HepG2 (cell line): Measurements from ENCODE around the gene ANKRD11. TPM values are rescaled to one million over a fixed set of nuclear protein-coding genes. Genes with fewer than 3 reads are reported as not detected.

ENCODE experiments used
- FOSL1 ChIP-seq: sonication (generic); formaldehyde crosslinking; IDR thresholded peaks from 2 replicates; pipeline ENCODE4 v1.9.0; 2021; ENCODE audit warnings: missing genetic modification reagents, borderline replicate concordance
- HDAC6 ChIP-seq: fragments of 200-600 bp; sonication (generic); IDR thresholded peaks from 2 replicates; pipeline ENCODE4 v1.7.0; 2017; ENCODE audit warnings: mild to moderate bottlenecking, antibody characterized with exemption, low read length, low read depth
- MAFK ChIP-seq, 2 experiments: IDR thresholded peaks in 1 of 2; conservative IDR thresholded peaks in 1 of 2; 2 replicates each; pipeline ENCODE4 v1.6.1; 2011; ENCODE audit warnings: improper control_type of control experiment in 2 of 2, low read length in 2 of 2
- MLLT10 ChIP-seq: sonication (generic); formaldehyde crosslinking; IDR thresholded peaks from 2 replicates; pipeline ENCODE4 v1.4.0; 2020; ENCODE audit warnings: missing genetic modification reagents
- MTF2 ChIP-seq: sonication (generic); formaldehyde crosslinking; IDR thresholded peaks from 2 replicates; pipeline ENCODE4 v1.5.0; 2020; ENCODE audit warnings: missing genetic modification reagents, borderline replicate concordance
- MYNN ChIP-seq: sonication (generic); formaldehyde crosslinking; IDR thresholded peaks from 2 replicates; pipeline ENCODE4 v1.4.0; 2020; ENCODE audit warnings: mild to moderate bottlenecking, low read depth, missing genetic modification reagents
- NFYB ChIP-seq: sonication (generic); formaldehyde crosslinking; IDR thresholded peaks from 2 replicates; pipeline ENCODE4 v1.4.0; 2020; ENCODE audit warnings: missing genetic modification reagents
- POGZ ChIP-seq: sonication (generic); formaldehyde crosslinking; IDR thresholded peaks from 2 replicates; pipeline ENCODE4 v1.4.0; 2020; ENCODE audit warnings: mild to moderate bottlenecking, missing genetic modification reagents
- SIN3A ChIP-seq: IDR thresholded peaks from 2 replicates; pipeline ENCODE4 v1.6.1; 2011; ENCODE audit warnings: low read depth, mild to moderate bottlenecking, control low read depth, low read length, borderline replicate concordance
- SMAD3 ChIP-seq: sonication (generic); formaldehyde crosslinking; IDR thresholded peaks from 2 replicates; pipeline ENCODE4 v1.4.0; 2020; ENCODE audit warnings: missing genetic modification reagents
- TBP ChIP-seq: sonication (generic); formaldehyde crosslinking; IDR thresholded peaks from 2 replicates; pipeline ENCODE4 v1.5.0; 2020; ENCODE audit warnings: missing genetic modification reagents
- TEAD2 ChIP-seq: sonication (generic); formaldehyde crosslinking; IDR thresholded peaks from 2 replicates; pipeline ENCODE4 v1.9.0; 2021; ENCODE audit warnings: missing genetic modification reagents
- ZFP82 ChIP-seq: sonication (generic); formaldehyde crosslinking; IDR thresholded peaks from 2 replicates; pipeline ENCODE4 v1.5.1; 2020; ENCODE audit warnings: mild to moderate bottlenecking, missing genetic modification reagents, borderline replicate concordance
- ZNF292 ChIP-seq: sonication (generic); formaldehyde crosslinking; IDR thresholded peaks from 2 replicates; pipeline ENCODE4 v1.8.1; 2022; ENCODE audit warnings: mild to moderate bottlenecking, low read depth, missing genetic modification reagents, borderline replicate concordance
- ZNF337 ChIP-seq: sonication (generic); formaldehyde crosslinking; IDR thresholded peaks from 2 replicates; pipeline ENCODE4 v1.5.1; 2020; ENCODE audit warnings: missing genetic modification reagents, low read depth, mild to moderate bottlenecking, borderline replicate concordance
- ZNF530 ChIP-seq: sonication (generic); formaldehyde crosslinking; IDR thresholded peaks from 2 replicates; pipeline ENCODE4 v1.5.0; 2020; ENCODE audit warnings: low read depth, mild to moderate bottlenecking, missing genetic modification reagents
- ZNF737 ChIP-seq: sonication (generic); formaldehyde crosslinking; IDR thresholded peaks from 2 replicates; pipeline ENCODE4 v1.5.0; 2020; ENCODE audit warnings: missing genetic modification reagents, mild to moderate bottlenecking, borderline replicate concordance
- ZNF749 ChIP-seq: sonication (generic); formaldehyde crosslinking; IDR thresholded peaks from 2 replicates; pipeline ENCODE4 v1.8.0; 2022; ENCODE audit warnings: mild to moderate bottlenecking, missing genetic modification reagents, moderate library complexity, borderline replicate concordance
- ZNF761 ChIP-seq: sonication (generic); formaldehyde crosslinking; conservative IDR thresholded peaks from 2 replicates; pipeline ENCODE4 v1.4.0; 2020; ENCODE audit warnings: mild to moderate bottlenecking, missing genetic modification reagents
- ZNF83 ChIP-seq: sonication (generic); formaldehyde crosslinking; IDR thresholded peaks from 2 replicates; pipeline ENCODE4 v1.4.0; 2020; ENCODE audit warnings: missing genetic modification reagents, mild to moderate bottlenecking, borderline replicate concordance
- ZNF841 ChIP-seq: sonication (generic); formaldehyde crosslinking; IDR thresholded peaks from 2 replicates; pipeline ENCODE4 v1.8.1; 2023; ENCODE audit warnings: missing genetic modification reagents, borderline replicate concordance
- polyA plus RNA-seq, 8 experiments: library from polyadenylated mRNA; depleted of rRNA in 3 of 8; stranded (reverse) in 7 of 8; unstranded in 1 of 8; fragments of >200 nt; fragmentation: Illumina TruSeq in 4 of 8; extraction: Trizol in 4 of 8; gene quantifications; 2 replicates each; pipeline versions ENCODE4 v1.2.1 to v1.2.3, GENCODE V29; 2011 to 2016; ENCODE audit warnings: low read depth in 4 of 8, missing spikeins in 1 of 8, mixed read lengths in 1 of 8; ENCODE audit not compliant: insufficient read depth in 1 of 8
- total RNA-seq, 5 experiments: library from RNA; depleted of rRNA; stranded (reverse); fragments of >200 nt; fragmentation: Illumina TruSeq; extraction: Trizol; gene quantifications; 2 replicates each; pipeline ENCODE4 v1.2.3, GENCODE V29; 2016; ENCODE audit warnings: low read depth in 1 of 5
- TF ChIP-seq, protein P1 (sequence below): sonication (generic); formaldehyde crosslinking; IDR thresholded peaks from 2 replicates; pipeline ENCODE4 v1.4.0; 2020; ENCODE audit warnings: low read depth, mild to moderate bottlenecking, missing genetic modification reagents
- TF ChIP-seq, protein P2 (sequence below): IDR thresholded peaks from 2 replicates; pipeline ENCODE4 v1.6.1; 2018; ENCODE audit warnings: missing genetic modification reagents
- TF ChIP-seq, protein P3 (sequence below): sonication (generic); formaldehyde crosslinking; IDR thresholded peaks from 2 replicates; pipeline ENCODE4 v1.4.0; 2020; ENCODE audit warnings: missing genetic modification reagents
- TF ChIP-seq, protein P4 (sequence below): sonication (generic); formaldehyde crosslinking; IDR thresholded peaks from 2 replicates; pipeline ENCODE4 v1.4.0; 2020; ENCODE audit warnings: missing genetic modification reagents, mild to moderate bottlenecking, borderline replicate concordance

ANKRD11 gene
- total and polyA plus RNA-seq, 2 of the 13 experiments (the other 11 are each of a cell fraction or from before 2014, with no cell fraction given), result 21.4 to 38.4 TPM

DNA sequence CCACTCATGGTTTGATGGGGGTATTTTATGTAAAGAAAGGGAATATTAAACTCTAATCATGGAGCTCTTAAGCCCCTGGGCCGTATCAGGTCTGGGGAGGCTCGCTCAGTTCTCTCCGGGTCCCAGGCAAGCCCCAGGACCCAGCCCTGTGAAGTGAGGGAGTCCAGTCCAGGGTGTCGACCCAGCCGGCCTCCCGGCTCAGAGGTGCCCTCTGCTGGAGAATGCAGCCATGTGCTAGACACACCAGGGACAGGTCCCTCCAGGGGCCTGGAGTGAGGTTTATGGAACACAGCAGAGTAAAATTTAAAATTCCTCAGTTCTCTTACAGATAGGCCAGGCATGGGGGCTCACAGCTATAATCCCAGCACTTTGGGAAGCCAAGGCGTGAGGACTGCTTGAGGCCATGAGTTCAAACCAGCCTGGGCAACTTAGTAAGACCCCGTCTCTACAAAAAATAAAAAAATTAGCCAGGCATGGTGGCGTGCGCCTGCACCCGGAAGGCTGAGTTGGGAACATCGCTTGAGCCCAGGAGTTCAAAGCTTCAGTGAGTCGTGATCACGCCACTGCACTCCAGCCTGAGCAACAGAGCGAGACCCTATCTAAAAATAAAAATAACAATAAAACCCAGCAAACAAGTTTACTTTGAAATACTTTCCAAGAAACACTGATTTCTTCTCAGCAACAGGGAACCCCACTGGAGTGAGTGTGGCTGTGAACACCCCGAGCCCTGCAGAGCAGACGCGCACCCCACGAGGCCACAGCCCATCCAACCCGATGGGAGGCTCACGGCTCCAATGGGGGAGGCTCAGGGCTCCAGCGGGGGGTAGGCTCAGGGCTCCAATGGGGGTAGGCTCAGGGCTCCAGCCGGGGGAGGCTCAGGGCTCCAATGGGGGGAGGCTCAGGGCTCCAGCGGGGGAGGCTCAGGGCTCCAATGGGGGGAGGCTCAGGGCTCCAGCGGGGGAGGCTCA is 200.6 kb downstream of the ANKRD11 start (continued):
- TF ChIP-seq SIN3A (no peak), POGZ (CRISPR knock-in tag) (no peak), TBP (CRISPR knock-in tag) (no peak), MLLT10 (no peak), SMAD3 (peak; percentile 75; the same call in 1 of the 2 replicates), FOSL1 (CRISPR knock-in tag) (no peak), ZNF83 (CRISPR knock-in tag) (0 out of 2 replicates have a peak, but pooled peaks have one; percentile 32), MTF2 (CRISPR knock-in tag) (no peak), MYNN (CRISPR knock-in tag) (0 out of 2 replicates have a peak, but pooled peaks have one; percentile 39), MAFK (conservative IDR thresholded peaks at IDR 0.05 in 1 of 2, IDR thresholded peaks at IDR 0.05 in 1 of 2; ENCODE audit: low read length in 2 of 2) (no peak), TEAD2 (CRISPR knock-in tag) (no peak), ZNF337 (CRISPR knock-in tag) (no peak), ZNF749 (CRISPR knock-in tag) (no peak), HDAC6 (no peak), ZNF292 (CRISPR knock-in tag) (no peak), NFYB (no peak), ZFP82 (CRISPR knock-in tag) (no peak), ZNF761 (CRISPR knock-in tag) (no peak), ZNF841 (CRISPR knock-in tag) (no peak), ZNF530 (no peak), ZNF737 (no peak)
- TF ChIP-seq, protein P1, sequence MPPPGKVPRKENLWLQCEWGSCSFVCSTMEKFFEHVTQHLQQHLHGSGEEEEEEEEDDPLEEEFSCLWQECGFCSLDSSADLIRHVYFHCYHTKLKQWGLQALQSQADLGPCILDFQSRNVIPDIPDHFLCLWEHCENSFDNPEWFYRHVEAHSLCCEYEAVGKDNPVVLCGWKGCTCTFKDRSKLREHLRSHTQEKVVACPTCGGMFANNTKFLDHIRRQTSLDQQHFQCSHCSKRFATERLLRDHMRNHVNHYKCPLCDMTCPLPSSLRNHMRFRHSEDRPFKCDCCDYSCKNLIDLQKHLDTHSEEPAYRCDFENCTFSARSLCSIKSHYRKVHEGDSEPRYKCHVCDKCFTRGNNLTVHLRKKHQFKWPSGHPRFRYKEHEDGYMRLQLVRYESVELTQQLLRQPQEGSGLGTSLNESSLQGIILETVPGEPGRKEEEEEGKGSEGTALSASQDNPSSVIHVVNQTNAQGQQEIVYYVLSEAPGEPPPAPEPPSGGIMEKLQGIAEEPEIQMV (CRISPR knock-in tag), result 0 out of 2 replicates have a peak, but pooled peaks have one; percentile 30
- TF ChIP-seq, protein P2, sequence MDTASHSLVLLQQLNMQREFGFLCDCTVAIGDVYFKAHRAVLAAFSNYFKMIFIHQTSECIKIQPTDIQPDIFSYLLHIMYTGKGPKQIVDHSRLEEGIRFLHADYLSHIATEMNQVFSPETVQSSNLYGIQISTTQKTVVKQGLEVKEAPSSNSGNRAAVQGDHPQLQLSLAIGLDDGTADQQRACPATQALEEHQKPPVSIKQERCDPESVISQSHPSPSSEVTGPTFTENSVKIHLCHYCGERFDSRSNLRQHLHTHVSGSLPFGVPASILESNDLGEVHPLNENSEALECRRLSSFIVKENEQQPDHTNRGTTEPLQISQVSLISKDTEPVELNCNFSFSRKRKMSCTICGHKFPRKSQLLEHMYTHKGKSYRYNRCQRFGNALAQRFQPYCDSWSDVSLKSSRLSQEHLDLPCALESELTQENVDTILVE (CRISPR knock-in tag), result peak; percentile 72
- TF ChIP-seq, protein P3, sequence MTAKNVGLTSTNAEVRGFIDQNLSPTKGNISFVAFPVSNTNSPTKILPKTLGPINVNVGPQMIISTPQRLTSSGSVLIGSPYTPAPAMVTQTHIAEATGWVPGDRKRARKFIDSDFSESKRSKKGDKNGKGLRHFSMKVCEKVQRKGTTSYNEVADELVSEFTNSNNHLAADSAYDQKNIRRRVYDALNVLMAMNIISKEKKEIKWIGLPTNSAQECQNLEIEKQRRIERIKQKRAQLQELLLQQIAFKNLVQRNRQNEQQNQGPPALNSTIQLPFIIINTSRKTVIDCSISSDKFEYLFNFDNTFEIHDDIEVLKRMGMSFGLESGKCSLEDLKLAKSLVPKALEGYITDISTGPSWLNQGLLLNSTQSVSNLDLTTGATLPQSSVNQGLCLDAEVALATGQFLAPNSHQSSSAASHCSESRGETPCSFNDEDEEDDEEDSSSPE (CRISPR knock-in tag), result no peak
- TF ChIP-seq, protein P4, sequence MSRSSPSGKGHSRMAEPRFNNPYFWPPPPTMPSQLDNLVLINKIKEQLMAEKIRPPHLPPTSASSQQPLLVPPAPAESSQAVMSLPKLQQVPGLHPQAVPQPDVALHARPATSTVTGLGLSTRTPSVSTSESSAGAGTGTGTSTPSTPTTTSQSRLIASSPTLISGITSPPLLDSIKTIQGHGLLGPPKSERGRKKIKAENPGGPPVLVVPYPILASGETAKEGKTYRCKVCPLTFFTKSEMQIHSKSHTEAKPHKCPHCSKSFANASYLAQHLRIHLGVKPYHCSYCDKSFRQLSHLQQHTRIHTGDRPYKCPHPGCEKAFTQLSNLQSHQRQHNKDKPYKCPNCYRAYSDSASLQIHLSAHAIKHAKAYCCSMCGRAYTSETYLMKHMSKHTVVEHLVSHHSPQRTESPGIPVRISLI, result no peak
